ENCODE measurements around the gene DGKI.

Gene DGKI

DNA sequence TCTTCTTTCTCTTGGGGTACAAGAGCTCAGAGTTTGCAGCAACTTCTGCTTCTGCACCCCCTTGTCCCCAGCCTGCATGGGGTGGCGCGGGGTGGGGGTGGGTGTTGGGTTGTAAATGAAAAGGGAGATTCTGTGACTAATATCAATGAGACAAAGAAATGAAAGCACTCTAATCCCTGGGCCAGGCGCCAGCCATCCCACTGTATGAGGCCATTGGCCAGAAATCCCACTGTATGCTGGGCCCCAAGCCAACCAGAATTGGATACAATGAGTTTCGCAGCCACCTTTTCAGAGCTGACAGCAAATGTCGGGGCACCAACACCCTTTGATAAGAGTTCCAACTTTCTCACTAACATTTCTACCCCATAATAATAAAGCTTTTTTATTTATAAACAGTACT, 492.4 kb downstream of the DGKI start:
- DNase-seq (ENCODE audit: low read depth in 2 of 2): no peak

DNA sequence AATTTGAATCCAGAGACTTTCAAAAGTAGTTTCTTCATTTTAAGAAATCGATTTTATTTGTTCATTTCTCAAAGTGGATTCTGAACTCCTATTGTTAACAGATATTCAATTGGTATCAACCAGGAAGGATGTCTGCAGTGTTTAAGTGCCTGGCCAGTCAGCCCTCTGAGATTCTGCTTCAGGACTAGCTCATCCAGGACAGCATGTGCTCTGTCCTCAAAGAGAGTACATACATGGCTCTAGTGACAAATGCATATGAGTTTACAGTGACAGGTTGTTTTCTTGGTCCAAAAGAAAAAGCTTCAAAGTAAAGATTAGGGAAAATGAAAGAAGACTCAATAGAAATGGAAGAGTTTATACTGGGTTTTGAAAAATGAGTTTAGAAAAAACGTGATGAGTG, 494.8 kb downstream of the DGKI start:
- no peak for DNase-seq (ENCODE audit: low read depth in 2 of 2)

DNA sequence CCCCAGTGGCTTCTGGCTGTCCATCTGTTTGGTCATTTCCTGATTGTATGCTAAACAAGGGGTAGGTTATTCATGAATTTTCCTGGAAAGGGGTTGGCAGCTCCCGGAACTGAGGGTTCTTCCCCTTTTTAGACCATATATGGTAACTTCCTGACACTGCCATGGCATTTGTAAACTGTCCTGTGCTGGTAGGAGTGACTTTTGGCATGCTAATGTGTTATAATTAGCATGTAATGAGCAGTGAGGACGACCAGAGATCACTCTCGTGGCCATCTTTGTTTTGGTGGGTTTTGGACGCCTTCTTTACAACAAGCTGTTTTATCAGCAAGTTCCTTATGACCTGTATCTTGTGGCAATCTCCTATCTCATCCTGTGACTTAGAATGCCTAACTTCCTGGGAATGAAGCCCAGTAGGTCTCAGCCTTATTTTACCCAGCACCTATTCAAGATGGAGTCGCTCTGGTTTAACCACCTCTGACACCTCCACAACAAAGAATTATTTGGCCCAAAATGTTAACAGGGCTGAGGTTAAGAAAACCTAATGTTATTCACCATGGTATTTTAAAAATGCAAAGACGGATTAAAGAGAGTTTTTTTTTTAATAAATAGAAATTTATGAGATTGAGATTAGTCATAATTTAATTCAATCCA, 500.9 kb downstream of the DGKI start:
- DNase-seq (ENCODE audit: low read depth in 2 of 2): no peak

DNA sequence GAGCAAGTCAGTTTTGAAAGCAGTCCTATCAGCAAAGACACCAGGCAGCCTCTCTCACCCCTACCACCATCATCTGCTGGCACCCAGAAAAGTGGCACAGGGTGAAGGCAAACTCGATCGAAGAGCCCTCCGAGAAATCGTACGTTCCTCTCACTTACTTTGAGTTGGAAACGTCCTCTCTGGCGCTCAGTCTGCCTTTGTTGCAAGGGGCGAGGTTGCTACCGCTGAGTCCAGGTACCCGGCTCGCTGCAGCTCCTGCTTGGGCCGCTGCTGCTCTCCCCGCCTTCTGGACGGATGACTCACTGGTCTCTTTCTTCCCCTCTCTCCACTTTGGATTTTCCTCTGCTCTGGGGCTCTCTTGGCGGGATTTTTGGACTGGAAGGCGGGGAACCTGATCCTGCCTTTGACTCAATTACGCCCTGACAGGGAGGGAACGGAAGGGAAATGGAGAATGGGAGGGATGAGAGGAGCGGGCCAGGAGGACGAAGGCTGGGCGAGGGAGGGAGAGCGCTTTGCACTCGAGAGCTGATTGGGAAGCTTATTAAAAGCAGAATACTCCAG, 503.4 kb downstream of the DGKI start, which contains the start of gene PTN:
PTN (minus strand) TSS at position 453 of the 561 bp plus-strand sequence. CDS start 88,760 bp downstream, outside the sequence.
- no peak for DNase-seq (ENCODE audit: low read depth in 2 of 2)

DNA sequence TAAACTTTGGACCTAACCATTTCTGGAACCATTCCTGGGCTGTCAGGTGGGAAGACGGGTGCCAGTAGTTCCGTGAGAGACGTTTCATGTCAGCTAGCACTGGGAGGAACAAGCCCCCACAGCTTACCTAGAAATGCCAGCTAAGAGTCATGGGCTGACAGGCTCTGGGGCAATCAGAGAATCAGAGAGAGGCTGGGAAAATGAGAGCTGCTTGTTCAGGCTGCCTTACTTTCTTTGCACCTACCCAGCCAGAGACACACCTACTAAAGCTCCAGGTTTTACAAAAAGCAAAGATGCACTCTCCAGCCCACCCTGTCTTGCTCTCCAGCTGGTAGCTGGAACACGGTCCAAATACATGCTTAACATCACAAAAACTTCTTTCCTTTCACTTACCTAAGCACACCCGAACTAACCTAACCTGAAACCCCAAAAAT, 503.9 kb downstream of the DGKI start:
- no peak for DNase-seq (ENCODE audit: low read depth in 2 of 2)

DNA sequence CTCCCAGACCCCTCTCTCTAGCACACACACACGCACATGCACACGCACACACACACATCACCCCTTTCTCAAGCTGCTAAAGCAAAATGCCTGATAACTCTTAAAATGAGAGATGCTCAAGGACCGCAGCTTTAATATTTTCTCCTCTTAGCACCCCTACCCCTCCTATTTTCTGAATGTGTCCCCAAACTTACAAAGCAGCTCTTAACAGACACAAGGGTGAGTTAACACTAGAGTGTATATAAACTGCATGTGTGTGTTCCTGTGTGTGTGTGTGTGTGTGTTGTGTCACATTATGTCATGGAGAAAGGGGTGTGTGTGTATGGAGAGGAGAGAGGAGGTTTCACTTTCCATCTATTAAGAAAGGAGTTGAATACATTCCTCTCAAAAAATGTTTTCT, 504.5 kb downstream of the DGKI start:
- no peak for DNase-seq (ENCODE audit: low read depth in 2 of 2)

DNA sequence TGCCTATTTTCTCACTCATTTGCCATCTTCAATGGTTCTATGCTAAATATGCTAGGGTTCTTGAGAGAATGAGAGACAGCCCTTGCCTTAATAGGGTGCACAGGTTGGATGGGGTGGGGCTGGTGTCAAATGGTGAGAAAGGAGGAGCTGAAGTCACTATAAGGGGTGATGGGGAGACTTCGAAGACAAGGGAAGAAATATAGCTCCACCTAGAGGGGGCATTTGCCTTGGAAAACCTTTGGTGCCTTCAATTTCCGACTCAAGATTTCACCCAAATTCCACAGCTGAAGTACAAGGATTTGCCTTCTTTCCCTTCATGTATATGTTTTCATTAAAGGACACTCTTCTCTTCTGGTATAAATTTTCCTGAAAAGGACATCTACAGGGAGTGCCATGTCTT, 508.9 kb downstream of the DGKI start:
- DNase-seq (ENCODE audit: low read depth in 2 of 2): no peak

DNA sequence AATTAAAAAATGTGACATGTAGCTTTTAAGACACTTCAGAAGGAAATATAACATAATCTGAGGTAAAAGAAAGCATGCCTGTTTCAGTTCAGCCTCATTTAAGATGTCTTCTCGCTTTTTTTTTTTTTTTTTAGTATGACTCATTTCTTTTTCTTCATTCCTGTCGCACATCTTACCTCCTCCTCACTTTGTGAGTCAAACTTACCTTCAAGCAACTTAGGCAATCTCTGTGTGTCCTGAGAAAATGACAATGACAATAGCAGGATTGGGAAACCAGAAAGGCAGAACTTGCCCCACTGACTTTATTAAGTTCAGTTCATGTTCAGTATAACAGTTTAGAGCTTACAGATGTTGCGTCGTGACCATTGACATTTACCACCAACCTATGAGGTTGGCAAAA, 511.0 kb downstream of the DGKI start:
- no peak for DNase-seq (ENCODE audit: low read depth in 2 of 2)

DNA sequence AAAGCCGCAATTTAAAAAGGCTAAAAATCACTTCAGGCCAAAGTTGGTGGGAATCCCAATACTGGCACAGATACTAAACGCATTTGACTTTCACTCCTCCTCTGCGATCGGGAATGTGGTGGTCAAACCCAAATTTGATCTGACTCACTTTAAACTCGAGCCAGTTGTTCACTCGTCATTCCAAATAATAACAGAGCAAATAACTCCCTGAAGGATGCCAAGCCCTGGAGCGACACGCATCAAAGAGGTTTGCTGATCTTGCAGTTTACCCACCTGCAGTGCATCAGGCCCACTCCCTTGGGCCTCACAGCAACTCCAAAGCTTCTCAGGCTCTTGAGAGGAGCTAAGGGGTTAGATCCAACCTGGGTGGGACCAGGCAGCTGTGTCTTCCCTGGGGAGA, 515.4 kb downstream of the DGKI start:
- DNase-seq (ENCODE audit: low read depth in 2 of 2): no peak

Data from stimulated activated CD4-positive, alpha-beta T cell treated with anti-CD3 and anti-CD28 coated beads, Interleukin-12 subunit alpha, Interleukin-12 subunit beta, amount 100 ng/mL, for 24 hours (primary cell).